Panc1 (cell line): ENCODE measurements around the gene NPLOC4. TPM values are rescaled to one million over a fixed set of nuclear protein-coding genes. Genes with fewer than 3 reads are reported as not detected.
"Not testable (repeated sequence)": the region's sequence is repeated elsewhere in the genome, so short reads cannot be mapped to it uniquely, and the experiment has no call there.

Experiments used
- ATAC-seq: fragments of 200-7000 bp; cut with Tn5 transposase; 2 replicates; pipeline ENCODE4 v1.9.1; 2020; ENCODE audit warnings: mild to moderate bottlenecking, moderate library complexity
- BruUV-seq: library from RNA; stranded (reverse); fragments of 400-500 nt; replicated peaks from 2 replicates; lab custom pipeline; 2021; lab: Mats Ljungman, UMichigan
- CTCF ChIA-PET: fragments of 300-600 bp; sonication (Branson Sonifier 250); formaldehyde crosslinking; loops from one replicate; lab custom pipeline; 2022; ENCODE audit warnings: antibody characterized with exemption; lab: Charles Lee
- POLR2A ChIA-PET: fragments of 300-600 bp; sonication (Branson Sonifier 250); formaldehyde crosslinking; loops from one replicate; lab custom pipeline; 2022; ENCODE audit warnings: antibody characterized with exemption; lab: Charles Lee
- DNase-seq: peaks from one replicate; pipeline ENCODE4 v3.0.0-alpha.2; 2010; ENCODE audit warnings: low read depth, low spot score
- H3K27ac ChIP-seq: 2 replicates; pipeline ENCODE4 v1.5.1; 2011; ENCODE audit warnings: mild to moderate bottlenecking, low read length, inconsistent platforms
- H3K27me3 ChIP-seq: fragments of 200-500 bp; sonication (Bioruptor generic); 2 replicates; pipeline ENCODE4 v1.6.0; 2014; ENCODE audit warnings: low read length, inconsistent platforms; ENCODE audit not compliant: control insufficient read depth, insufficient read depth
- H3K36me3 ChIP-seq: fragments of 200-500 bp; sonication (Bioruptor generic); 2 replicates; pipeline ENCODE4 v1.5.1; 2014; ENCODE audit warnings: inconsistent platforms, mild to moderate bottlenecking, low read length, moderate library complexity; ENCODE audit not compliant: control insufficient read depth, insufficient read depth
- H3K4me1 ChIP-seq: 2 replicates; pipeline ENCODE4 v1.5.1; 2011; ENCODE audit warnings: inconsistent platforms, mild to moderate bottlenecking, low read length, moderate library complexity; ENCODE audit not compliant: control insufficient read depth, insufficient read depth
- H3K4me3 ChIP-seq, 2 experiments: 2 replicates each; pipeline ENCODE4 v1.5.1; 2011 to 2012; ENCODE audit warnings: low read depth in 2 of 2, low read length in 2 of 2, mild to moderate bottlenecking in 2 of 2, inconsistent platforms in 1 of 2, moderate library complexity in 1 of 2
- H3K9me3 ChIP-seq: fragments of 200-500 bp; sonication (Bioruptor generic); 2 replicates; pipeline ENCODE4 v1.5.1; 2014; ENCODE audit warnings: low read depth, mild to moderate bottlenecking, inconsistent platforms, low read length, moderate library complexity; ENCODE audit not compliant: control insufficient read depth, insufficient read depth
- POLR2AphosphoS5 ChIP-seq: IDR thresholded peaks from 2 replicates; pipeline ENCODE4 v1.6.1; 2012; ENCODE audit warnings: mild to moderate bottlenecking, low read depth, low read length, moderate library complexity
- SIN3A ChIP-seq: IDR thresholded peaks from 2 replicates; pipeline ENCODE4 v1.6.1; 2012; ENCODE audit warnings: low read depth, mild to moderate bottlenecking, low read length, moderate library complexity, borderline replicate concordance; ENCODE audit not compliant: insufficient read depth
- TCF7L2 ChIP-seq: IDR thresholded peaks from 2 replicates; pipeline ENCODE4 v1.6.1; 2011; ENCODE audit warnings: mild to moderate bottlenecking, low read depth, low read length, inconsistent platforms
- in situ Hi-C: cut with HindIII; loops from 2 replicates; pipeline ENCODE4 v1.10.0; 2016; ENCODE audit warnings: low sequenced_read_pairs, low pct_unique_long_range_greater_than_20kb
- intact Hi-C: fragments of 100-400 bp; cut with micrococcal nuclease; formaldehyde crosslinking; loops from one replicate; pipeline ENCODE4 v1.10.0; 2022; ENCODE audit not compliant: unreplicated experiment
- total RNA-seq: library from RNA; stranded (reverse); gene quantifications from one replicate; pipeline ENCODE4 v1.2.1, GENCODE V29; 2021; ENCODE audit not compliant: unreplicated experiment
- TF ChIP-seq, protein P1 (sequence below): fragments of 450-650 bp; IDR thresholded peaks from 2 replicates; pipeline ENCODE4 v1.5.1; 2017; ENCODE audit warnings: mild to moderate bottlenecking
- TF ChIP-seq, protein P2 (sequence below), 2 experiments: IDR thresholded peaks; 2 replicates each; pipeline ENCODE4 v1.6.1; 2011 to 2012; ENCODE audit warnings: low read depth in 2 of 2, control low read depth in 1 of 2, low read length in 1 of 2, mild to moderate bottlenecking in 1 of 2, moderate library complexity in 1 of 2; ENCODE audit not compliant: insufficient read depth in 1 of 2

Gene NPLOC4
- total RNA-seq, 1 experiment from 2014 or later: 246 TPM

GRCh38 chr17:81621494-81622130, 15.3 kb downstream of the NPLOC4 start:
- intact Hi-C loops (no loop called here), in situ Hi-C loops (no loop called here)
- CTCF ChIA-PET: interaction anchor here (0.6 kb wide), 1 partner anchor 876 kb away, joined by 3 read pairs; no protein-coding TSS in a partner anchor
- TSS peak; percentile 41 for BruUV-seq
- Histone ChIP-seq H3K27ac (no peak overlapping the region), H3K4me1 (no peaks in the 10 kb centered on the region), H3K9me3 (no peaks in the 10 kb centered on the region), H3K4me3 (no peak overlapping the region), H3K36me3 (peaks cover 35% of the 10 kb centered on the region), H3K27me3 (no peaks in the 10 kb centered on the region)
- TF ChIP-seq TCF7L2 (no peak), POLR2AphosphoS5 (no peak; the same call in 1 of the 2 replicates), SIN3A (no peak)
- TF ChIP-seq, protein P1, sequence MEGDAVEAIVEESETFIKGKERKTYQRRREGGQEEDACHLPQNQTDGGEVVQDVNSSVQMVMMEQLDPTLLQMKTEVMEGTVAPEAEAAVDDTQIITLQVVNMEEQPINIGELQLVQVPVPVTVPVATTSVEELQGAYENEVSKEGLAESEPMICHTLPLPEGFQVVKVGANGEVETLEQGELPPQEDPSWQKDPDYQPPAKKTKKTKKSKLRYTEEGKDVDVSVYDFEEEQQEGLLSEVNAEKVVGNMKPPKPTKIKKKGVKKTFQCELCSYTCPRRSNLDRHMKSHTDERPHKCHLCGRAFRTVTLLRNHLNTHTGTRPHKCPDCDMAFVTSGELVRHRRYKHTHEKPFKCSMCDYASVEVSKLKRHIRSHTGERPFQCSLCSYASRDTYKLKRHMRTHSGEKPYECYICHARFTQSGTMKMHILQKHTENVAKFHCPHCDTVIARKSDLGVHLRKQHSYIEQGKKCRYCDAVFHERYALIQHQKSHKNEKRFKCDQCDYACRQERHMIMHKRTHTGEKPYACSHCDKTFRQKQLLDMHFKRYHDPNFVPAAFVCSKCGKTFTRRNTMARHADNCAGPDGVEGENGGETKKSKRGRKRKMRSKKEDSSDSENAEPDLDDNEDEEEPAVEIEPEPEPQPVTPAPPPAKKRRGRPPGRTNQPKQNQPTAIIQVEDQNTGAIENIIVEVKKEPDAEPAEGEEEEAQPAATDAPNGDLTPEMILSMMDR: no peak
- TF ChIP-seq, protein P2, sequence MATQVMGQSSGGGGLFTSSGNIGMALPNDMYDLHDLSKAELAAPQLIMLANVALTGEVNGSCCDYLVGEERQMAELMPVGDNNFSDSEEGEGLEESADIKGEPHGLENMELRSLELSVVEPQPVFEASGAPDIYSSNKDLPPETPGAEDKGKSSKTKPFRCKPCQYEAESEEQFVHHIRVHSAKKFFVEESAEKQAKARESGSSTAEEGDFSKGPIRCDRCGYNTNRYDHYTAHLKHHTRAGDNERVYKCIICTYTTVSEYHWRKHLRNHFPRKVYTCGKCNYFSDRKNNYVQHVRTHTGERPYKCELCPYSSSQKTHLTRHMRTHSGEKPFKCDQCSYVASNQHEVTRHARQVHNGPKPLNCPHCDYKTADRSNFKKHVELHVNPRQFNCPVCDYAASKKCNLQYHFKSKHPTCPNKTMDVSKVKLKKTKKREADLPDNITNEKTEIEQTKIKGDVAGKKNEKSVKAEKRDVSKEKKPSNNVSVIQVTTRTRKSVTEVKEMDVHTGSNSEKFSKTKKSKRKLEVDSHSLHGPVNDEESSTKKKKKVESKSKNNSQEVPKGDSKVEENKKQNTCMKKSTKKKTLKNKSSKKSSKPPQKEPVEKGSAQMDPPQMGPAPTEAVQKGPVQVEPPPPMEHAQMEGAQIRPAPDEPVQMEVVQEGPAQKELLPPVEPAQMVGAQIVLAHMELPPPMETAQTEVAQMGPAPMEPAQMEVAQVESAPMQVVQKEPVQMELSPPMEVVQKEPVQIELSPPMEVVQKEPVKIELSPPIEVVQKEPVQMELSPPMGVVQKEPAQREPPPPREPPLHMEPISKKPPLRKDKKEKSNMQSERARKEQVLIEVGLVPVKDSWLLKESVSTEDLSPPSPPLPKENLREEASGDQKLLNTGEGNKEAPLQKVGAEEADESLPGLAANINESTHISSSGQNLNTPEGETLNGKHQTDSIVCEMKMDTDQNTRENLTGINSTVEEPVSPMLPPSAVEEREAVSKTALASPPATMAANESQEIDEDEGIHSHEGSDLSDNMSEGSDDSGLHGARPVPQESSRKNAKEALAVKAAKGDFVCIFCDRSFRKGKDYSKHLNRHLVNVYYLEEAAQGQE (IDR thresholded peaks at IDR 0.05; ENCODE audit: insufficient read depth in 1 of 2, low read depth in 2 of 2, low read length in 1 of 2): no peak
- no peak for ATAC-seq
- POLR2A ChIA-PET: interaction anchor here (0.7 kb wide), 1 partner anchor 37 kb away, joined by 3 read pairs; no protein-coding TSS in a partner anchor
- DNase-seq: no peak

GRCh38 chr17:81618307-81618706, 18.6 kb downstream of the NPLOC4 start:
- intact Hi-C loops, CTCF ChIA-PET, BruUV-seq, ATAC-seq, DNase-seq, POLR2A ChIA-PET, H3K27me3 ChIP-seq, H3K9me3 ChIP-seq, H3K4me1 ChIP-seq, H3K4me3 ChIP-seq, H3K27ac ChIP-seq, in situ Hi-C loops: not testable (repeated sequence)
- peaks cover 25% of the 10 kb centered on the region for H3K36me3 ChIP-seq

GRCh38 chr17:81616877-81617276, 20.0 kb downstream of the NPLOC4 start:
- ATAC-seq (no peak), DNase-seq (no peak)
- no peak for TF ChIP-seq POLR2AphosphoS5
- no peak for TF ChIP-seq SIN3A
- TF ChIP-seq, protein P1: no peak
- no peak for TF ChIP-seq TCF7L2
- TF ChIP-seq, protein P2 (IDR thresholded peaks at IDR 0.05; ENCODE audit: insufficient read depth in 1 of 2, low read depth in 2 of 2, low read length in 1 of 2): no peak
- Histone ChIP-seq H3K9me3 (no peaks in the 10 kb centered on the region), H3K4me1 (no peaks in the 10 kb centered on the region), H3K27ac (no peak overlapping the region), H3K36me3 (peaks cover 28% of the 10 kb centered on the region), H3K4me3 (no peak overlapping the region), H3K27me3 (no peaks in the 10 kb centered on the region)
- POLR2A ChIA-PET: no interaction called here
- in situ Hi-C loops (no loop called here), intact Hi-C loops (no loop called here)
- CTCF ChIA-PET: no interaction called here
- BruUV-seq: no TSS peak
